ENCODE results near the gene GNAQ. TPM values are rescaled to one million over a fixed set of nuclear protein-coding genes. Genes with fewer than 3 reads are reported as not detected.

GNAQ gene
- total and polyA plus RNA-seq, 2 of the 4 experiments (the other 2 are of a cell fraction), result 23.1 to 50.7 TPM

DNA sequence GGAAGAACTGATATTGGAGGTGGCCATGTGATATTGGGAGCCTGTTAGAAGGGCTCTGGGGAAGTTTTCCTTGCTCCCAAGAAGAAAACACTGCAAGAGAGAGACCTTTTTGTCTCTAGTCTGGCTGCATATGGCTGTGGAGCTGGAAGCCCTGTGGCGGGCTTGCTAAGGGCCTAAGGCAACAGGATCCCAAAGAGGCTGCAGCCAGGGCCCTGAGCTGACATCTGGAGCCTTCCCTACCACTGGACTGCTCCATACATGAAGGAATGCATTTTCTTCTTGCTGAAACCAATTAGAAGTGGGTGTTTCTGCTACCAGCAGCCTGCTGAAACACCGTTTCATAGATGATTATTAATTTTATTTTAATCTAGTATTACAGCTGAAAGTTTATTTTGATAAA is 42.2 kb downstream of the GNAQ start:
- no peak overlapping the region for H3K4ac ChIP-seq (ENCODE audit: low read depth, low read length)
- H3K23ac ChIP-seq (ENCODE audit: low read depth, low read length), result no peak overlapping the region
- ATAC-seq (ENCODE audit: low read depth) (peak; percentile 27; the same call in 1 of the 2 replicates), DNase-seq (no peak)
- no peak overlapping the region for H2BK20ac ChIP-seq (ENCODE audit: low read depth, low read length)
- H2AK5ac ChIP-seq (ENCODE audit: low read depth, low read length), result 0 out of 2 replicates have a peak overlapping the region, but pooled peaks have one; percentile 2
- H2BK15ac ChIP-seq (ENCODE audit: low read depth, low read length), result no peak overlapping the region
- in situ Hi-C loops (cut with MboI; ENCODE audit: low sequenced_read_pairs), result no loop called here
- H3K4me1 ChIP-seq (ENCODE audit: control insufficient read depth, insufficient read depth, low read length), result no peaks in the 10 kb centered on the region; the same call in 1 of the 2 replicates
- WGBS, 2 experiments (ENCODE audit: extremely low coverage in 2 of 2, insufficient read length in 1 of 2), result no CpG with 5 or more reads among the region's 2 CpGs
- peaks cover 6% of the 10 kb centered on the region for H3K9me1 ChIP-seq (ENCODE audit: insufficient read depth, low read length)
- intact Hi-C loops (cut with micrococcal nuclease), result no loop called here
- POLR2A ChIA-PET (ENCODE audit: unreplicated experiment), result no interaction called here
- no peak overlapping the region for H3K18ac ChIP-seq (ENCODE audit: low read depth, low read length)
- H3K9ac ChIP-seq (ENCODE audit: low read depth, low read length), result no peak overlapping the region
- CTCF ChIA-PET, result interaction anchor here (0.7 to 1.0 kb wide), 3 partner anchors 12 to 180 kb away, joined by 3 read pairs; no protein-coding TSS in a partner anchor
- H4K91ac ChIP-seq (ENCODE audit: insufficient read depth, low read depth, low read length), result no peak overlapping the region
- dilution Hi-C loops (cut with HindIII; ENCODE audit: low sequenced_read_pairs, unreplicated experiment), result no loop called here
- BruUV-seq (replicated peaks), result no TSS peak
- H3K79me1 ChIP-seq (ENCODE audit: low read depth in 1 of 2, low read length in 2 of 2), result peaks cover 21 to 61% of the 10 kb centered on the region in 2 experiments
- no peak overlapping the region for H2AFZ ChIP-seq (replicated peaks; ENCODE audit: low read length, poor library complexity)
- H3K14ac ChIP-seq (replicated peaks; ENCODE audit: low read depth, low read length), result no peak overlapping the region
- no peak overlapping the region for H2AK9ac ChIP-seq (replicated peaks; ENCODE audit: low read depth, low read length, poor library complexity)
- no peaks in the 10 kb centered on the region for H3K9me3 ChIP-seq (ENCODE audit: control insufficient read depth, insufficient read depth, low read length)
- no peak overlapping the region for H3K27ac ChIP-seq (ENCODE audit: insufficient read depth, low read length)
- no peaks in the 10 kb centered on the region for H3K27me3 ChIP-seq (ENCODE audit: control insufficient read depth, insufficient read depth, low read length)
- TF ChIP-seq FOS (IDR thresholded peaks at IDR 0.05; ENCODE audit: low read depth, low read length) (no peak), MXI1 (IDR thresholded peaks at IDR 0.05; ENCODE audit: borderline replicate concordance, low read depth, low read length) (no peak), NFE2L2 (IDR thresholded peaks at IDR 0.05; ENCODE audit: low read depth, low read length) (no peak), BHLHE40 (IDR thresholded peaks at IDR 0.05; ENCODE audit: low read depth, low read length) (no peak), MAFK (IDR thresholded peaks at IDR 0.05; ENCODE audit: low read depth, low read length) (no peak), CEBPB (IDR thresholded peaks at IDR 0.05; ENCODE audit: low read depth, low read length) (no peak), SMC3 (IDR thresholded peaks at IDR 0.05; ENCODE audit: low read depth, low read length) (no peak), POLR2A (IDR thresholded peaks at IDR 0.05; ENCODE audit: low read depth, low read length) (no peak), RFX5 (IDR thresholded peaks at IDR 0.05; ENCODE audit: low read depth, low read length) (no peak), CHD1 (IDR thresholded peaks at IDR 0.05; ENCODE audit: low read depth, low read length) (no peak), RAD21 (IDR thresholded peaks at IDR 0.05; ENCODE audit: low read length) (no peak), RCOR1 (IDR thresholded peaks at IDR 0.05; ENCODE audit: insufficient replicate concordance, low read length) (no peak)
- TF ChIP-seq, protein P1, sequence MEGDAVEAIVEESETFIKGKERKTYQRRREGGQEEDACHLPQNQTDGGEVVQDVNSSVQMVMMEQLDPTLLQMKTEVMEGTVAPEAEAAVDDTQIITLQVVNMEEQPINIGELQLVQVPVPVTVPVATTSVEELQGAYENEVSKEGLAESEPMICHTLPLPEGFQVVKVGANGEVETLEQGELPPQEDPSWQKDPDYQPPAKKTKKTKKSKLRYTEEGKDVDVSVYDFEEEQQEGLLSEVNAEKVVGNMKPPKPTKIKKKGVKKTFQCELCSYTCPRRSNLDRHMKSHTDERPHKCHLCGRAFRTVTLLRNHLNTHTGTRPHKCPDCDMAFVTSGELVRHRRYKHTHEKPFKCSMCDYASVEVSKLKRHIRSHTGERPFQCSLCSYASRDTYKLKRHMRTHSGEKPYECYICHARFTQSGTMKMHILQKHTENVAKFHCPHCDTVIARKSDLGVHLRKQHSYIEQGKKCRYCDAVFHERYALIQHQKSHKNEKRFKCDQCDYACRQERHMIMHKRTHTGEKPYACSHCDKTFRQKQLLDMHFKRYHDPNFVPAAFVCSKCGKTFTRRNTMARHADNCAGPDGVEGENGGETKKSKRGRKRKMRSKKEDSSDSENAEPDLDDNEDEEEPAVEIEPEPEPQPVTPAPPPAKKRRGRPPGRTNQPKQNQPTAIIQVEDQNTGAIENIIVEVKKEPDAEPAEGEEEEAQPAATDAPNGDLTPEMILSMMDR (conservative IDR thresholded peaks at IDR 0.05; ENCODE audit: low read depth, low read length), result no peak
- TF ChIP-seq, protein P2, sequence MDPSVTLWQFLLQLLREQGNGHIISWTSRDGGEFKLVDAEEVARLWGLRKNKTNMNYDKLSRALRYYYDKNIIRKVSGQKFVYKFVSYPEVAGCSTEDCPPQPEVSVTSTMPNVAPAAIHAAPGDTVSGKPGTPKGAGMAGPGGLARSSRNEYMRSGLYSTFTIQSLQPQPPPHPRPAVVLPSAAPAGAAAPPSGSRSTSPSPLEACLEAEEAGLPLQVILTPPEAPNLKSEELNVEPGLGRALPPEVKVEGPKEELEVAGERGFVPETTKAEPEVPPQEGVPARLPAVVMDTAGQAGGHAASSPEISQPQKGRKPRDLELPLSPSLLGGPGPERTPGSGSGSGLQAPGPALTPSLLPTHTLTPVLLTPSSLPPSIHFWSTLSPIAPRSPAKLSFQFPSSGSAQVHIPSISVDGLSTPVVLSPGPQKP (IDR thresholded peaks at IDR 0.05; ENCODE audit: borderline replicate concordance, low read depth, low read length), result no peak
- TF ChIP-seq, protein P3, sequence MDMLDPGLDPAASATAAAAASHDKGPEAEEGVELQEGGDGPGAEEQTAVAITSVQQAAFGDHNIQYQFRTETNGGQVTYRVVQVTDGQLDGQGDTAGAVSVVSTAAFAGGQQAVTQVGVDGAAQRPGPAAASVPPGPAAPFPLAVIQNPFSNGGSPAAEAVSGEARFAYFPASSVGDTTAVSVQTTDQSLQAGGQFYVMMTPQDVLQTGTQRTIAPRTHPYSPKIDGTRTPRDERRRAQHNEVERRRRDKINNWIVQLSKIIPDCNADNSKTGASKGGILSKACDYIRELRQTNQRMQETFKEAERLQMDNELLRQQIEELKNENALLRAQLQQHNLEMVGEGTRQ (IDR thresholded peaks at IDR 0.05; ENCODE audit: low read depth, low read length), result no peak
- H4K8ac ChIP-seq (ENCODE audit: low read depth in 2 of 2, low read length in 2 of 2), result no peak overlapping the region
- H3K4me3 ChIP-seq (ENCODE audit: insufficient read depth, low read depth, low read length), result no peak overlapping the region
- no peak overlapping the region for H2BK5ac ChIP-seq (ENCODE audit: low read depth, low read length, poor library complexity, severe bottlenecking)
- no peak overlapping the region for H3K56ac ChIP-seq (ENCODE audit: extremely low read depth, insufficient read depth, low read length)
- H3K4me2 ChIP-seq (ENCODE audit: low read depth, low read length), result no peak overlapping the region
- H4K5ac ChIP-seq (ENCODE audit: low read depth, low read length), result no peak overlapping the region
- H3K36me3 ChIP-seq (ENCODE audit: control insufficient read depth, insufficient read depth, low read length), result no peaks in the 10 kb centered on the region
- peaks cover 11% of the 10 kb centered on the region; the same call in 1 of the 2 replicates for H4K20me1 ChIP-seq (ENCODE audit: insufficient read depth, low read length)
- H2BK120ac ChIP-seq (ENCODE audit: low read depth, low read length), result no peak overlapping the region

Measured in IMR-90 (cell line).